PFSK-1 (cell line): ENCODE results near the gene MYO9A.

Experiments
- FOXP2 ChIP-seq: optimal IDR thresholded peaks from 2 replicates; pipeline ENCODE3; 2011; ENCODE audit warnings: borderline replicate concordance, control low read depth, inconsistent platforms; ENCODE audit not compliant: insufficient read depth; ENCODE audit errors: extremely low read length, extremely low read depth
- POLR2AphosphoS5 ChIP-seq: IDR thresholded peaks from 2 replicates; pipeline ENCODE4 v1.6.1; 2012; ENCODE audit warnings: low read depth, mild to moderate bottlenecking, control low read depth, low read length, moderate library complexity
- REST ChIP-seq, 2 experiments: IDR thresholded peaks; 2 replicates each; pipeline versions ENCODE4 v1.6.1 to v1.8.0; 2011 to 2012; ENCODE audit warnings: low read depth in 2 of 2, low read length in 2 of 2, control low read depth in 1 of 2, inconsistent platforms in 1 of 2, mild to moderate bottlenecking in 1 of 2, moderate library complexity in 1 of 2; ENCODE audit not compliant: insufficient read depth in 1 of 2
- SIN3A ChIP-seq: IDR thresholded peaks from 2 replicates; pipeline ENCODE4 v1.6.1; 2012; ENCODE audit warnings: mild to moderate bottlenecking, low read length, moderate library complexity, borderline replicate concordance; ENCODE audit not compliant: insufficient read depth
- TAF1 ChIP-seq: IDR thresholded peaks from 2 replicates; pipeline ENCODE4 v1.6.1; 2012; ENCODE audit warnings: low read length, control low read depth, borderline replicate concordance; ENCODE audit not compliant: insufficient read depth

DNA sequence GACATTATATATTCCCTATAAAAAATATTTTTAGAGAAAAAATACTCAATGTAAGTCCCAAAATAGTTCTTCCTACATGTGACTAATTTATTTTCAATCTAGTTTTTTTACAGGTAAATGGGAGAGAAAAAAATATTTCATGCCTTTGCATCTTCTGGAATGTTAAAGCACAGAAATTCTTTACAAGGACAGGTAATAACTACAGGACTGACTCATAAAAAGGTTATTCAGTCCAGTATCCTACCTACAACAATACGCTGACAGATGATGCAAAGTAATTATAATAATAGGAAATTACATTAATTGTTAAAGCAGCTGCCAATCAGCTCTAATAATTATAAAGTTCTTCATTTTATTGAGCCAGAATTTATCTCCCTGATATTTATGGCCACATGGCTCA is 147.5 kb downstream of the MYO9A start:
- TF ChIP-seq REST (IDR thresholded peaks at IDR 0.05; ENCODE audit: insufficient read depth in 1 of 2, low read depth in 2 of 2, low read length in 2 of 2) (no peak), POLR2AphosphoS5 (no peak), SIN3A (no peak), TAF1 (no peak), FOXP2 (no peak)
